Fibroblast of skin of left biceps (primary cell): ENCODE data around the gene ITPR3.

Source experiments
- DNase-seq, 2 experiments: peaks; one replicate each; pipeline ENCODE4 v3.0.0-alpha.2; 2013; ENCODE audit warnings: low read depth in 2 of 2

Gene ITPR3

GRCh38 chr6:33686981-33687975 is 66.2 kb downstream of the ITPR3 start:
- no peak for DNase-seq

- DNase-seq = no peak
Observed at GRCh38 chr6:33688006-33688405, 66.9 kb downstream of the ITPR3 start.

- no peak for DNase-seq
Observed at GRCh38 chr6:33688451-33689147, 67.5 kb downstream of the ITPR3 start.

- DNase-seq = no peak
Observed at GRCh38 chr6:33689148-33689494, 68.0 kb downstream of the ITPR3 start.

GRCh38 chr6:33689879-33690278 is 68.8 kb downstream of the ITPR3 start:
- DNase-seq = no peak

- no peak for DNase-seq
Observed at GRCh38 chr6:33690766-33691165, 69.6 kb downstream of the ITPR3 start.

GRCh38 chr6:33691456-33692077 is 70.4 kb downstream of the ITPR3 start:
- DNase-seq = no peak

GRCh38 chr6:33692078-33692759 is 71.1 kb downstream of the ITPR3 start:
- DNase-seq = no peak

GRCh38 chr6:33692760-33693158 is 71.6 kb downstream of the ITPR3 start:
- no peak for DNase-seq

GRCh38 chr6:33693186-33694105 is 72.3 kb downstream of the ITPR3 start:
- no peak for DNase-seq

GRCh38 chr6:33694401-33694931 is 73.3 kb downstream of the ITPR3 start:
- DNase-seq = no peak

GRCh38 chr6:33694977-33695376 is 73.9 kb downstream of the ITPR3 start:
- DNase-seq = no peak

GRCh38 chr6:33695451-33695887 is 74.3 kb downstream of the ITPR3 start:
- no peak for DNase-seq

GRCh38 chr6:33696076-33696475 is 75.0 kb downstream of the ITPR3 start:
- DNase-seq = no peak

- no peak for DNase-seq
Observed at GRCh38 chr6:33696548-33697518, 75.7 kb downstream of the ITPR3 start.

GRCh38 chr6:33697845-33698244 is 76.7 kb downstream of the ITPR3 start:
- DNase-seq = no peak

- DNase-seq = no peak
Observed at GRCh38 chr6:33698494-33698893, 77.4 kb downstream of the ITPR3 start.

- no peak for DNase-seq
Observed at GRCh38 chr6:33699131-33699530, 78.0 kb downstream of the ITPR3 start.

GRCh38 chr6:33699739-33700138 is 78.6 kb downstream of the ITPR3 start:
- no peak for DNase-seq
